Mesenteric fat pad (tissue), 1 donor: ENCODE results near the gene SASS6. TPM values are rescaled to one million over a fixed set of nuclear protein-coding genes. Genes with fewer than 3 reads are reported as not detected.

ENCODE experiments used
- DNase-seq: peaks from one replicate; pipeline ENCODE4 v3.0.0-alpha.2; 2020; ENCODE audit warnings: low spot score
- total RNA-seq: library from RNA; stranded (reverse); fragmentation: NEBNext Ultra II Directional; extraction: Animal tissue kit (Norgen Biotek cat#: 25700); gene quantifications from one replicate; pipeline ENCODE4 v1.2.1, GENCODE V29; 2021
- donor health status: DM: yes; HTN: yes; CAD: no.

Gene SASS6
- total RNA-seq, 1 donor from 2014 or later = 2.2 TPM

GRCh38 chr1:100115524-100115923, 17.2 kb downstream of the SASS6 start:
- no peak for DNase-seq

GRCh38 chr1:100109554-100110066, 23.1 kb downstream of the SASS6 start:
- no peak for DNase-seq

GRCh38 chr1:100107696-100108095, 25.0 kb downstream of the SASS6 start:
- no peak for DNase-seq

- DNase-seq = no peak
Measured at GRCh38 chr1:100101564-100101963, 31.2 kb downstream of the SASS6 start.

- no peak for DNase-seq
Measured at GRCh38 chr1:100100202-100100601, 32.5 kb downstream of the SASS6 start.

GRCh38 chr1:100090471-100090870, 42.3 kb downstream of the SASS6 start:
- no peak for DNase-seq

- no peak for DNase-seq
Measured at GRCh38 chr1:100089082-100089481, 43.6 kb downstream of the SASS6 start.

- no peak for DNase-seq
Measured at GRCh38 chr1:100087396-100087795, 45.3 kb downstream of the SASS6 start.

- DNase-seq = no peak
Measured at GRCh38 chr1:100080331-100080730, 52.4 kb downstream of the SASS6 start.

- DNase-seq = no peak
Measured at GRCh38 chr1:100077531-100077930, 55.2 kb downstream of the SASS6 start.

GRCh38 chr1:100076744-100077143, 56.0 kb downstream of the SASS6 start:
- DNase-seq = no peak

GRCh38 chr1:100076319-100076718, 56.4 kb downstream of the SASS6 start:
- no peak for DNase-seq

- DNase-seq = no peak
Measured at GRCh38 chr1:100075773-100076172, 57.0 kb downstream of the SASS6 start.

- no peak for DNase-seq
Measured at GRCh38 chr1:100074604-100075395, 57.9 kb downstream of the SASS6 start.

- DNase-seq = no peak
Measured at GRCh38 chr1:100073531-100073930, 59.2 kb downstream of the SASS6 start.

- no peak for DNase-seq
Measured at GRCh38 chr1:100070201-100070939, 62.4 kb downstream of the SASS6 start.

GRCh38 chr1:100065969-100066227, 66.8 kb downstream of the SASS6 start:
- DNase-seq = no peak

GRCh38 chr1:100065183-100065968, 67.4 kb downstream of the SASS6 start:
- no peak for DNase-seq

GRCh38 chr1:100061681-100062080, 71.0 kb downstream of the SASS6 start:
- no peak for DNase-seq

- no peak for DNase-seq
Measured at GRCh38 chr1:100053727-100054126, 79.0 kb downstream of the SASS6 start.

- no peak for DNase-seq
Measured at GRCh38 chr1:100053119-100053518, 79.6 kb downstream of the SASS6 start.

GRCh38 chr1:100051893-100052292, 80.8 kb downstream of the SASS6 start:
- no peak for DNase-seq
